Muscle layer of colon (tissue), 2 donors: ENCODE results near the gene ANKFN1.

Experiments
- H3K27ac ChIP-seq: one replicate; pipeline ENCODE4 v1.7.0; 2013; ENCODE audit warnings: low read depth, mild to moderate bottlenecking, low read length, moderate library complexity
- H3K27me3 ChIP-seq, 2 donors: one replicate each; pipeline ENCODE4 v1.7.0; 2013; ENCODE audit warnings: low read length in 2 of 2, mild to moderate bottlenecking in 2 of 2; ENCODE audit not compliant: insufficient read depth in 2 of 2, control insufficient read depth in 1 of 2
- H3K36me3 ChIP-seq: one replicate; pipeline ENCODE4 v1.7.0; 2013; ENCODE audit warnings: mild to moderate bottlenecking, low read length; ENCODE audit not compliant: insufficient read depth
- H3K4me1 ChIP-seq: one replicate; pipeline ENCODE4 v1.7.0; 2013; ENCODE audit warnings: mild to moderate bottlenecking, low read length; ENCODE audit not compliant: insufficient read depth
- H3K4me3 ChIP-seq, 2 donors: one replicate each; pipeline ENCODE4 v1.7.0; 2013; ENCODE audit warnings: low read length in 2 of 2, low read depth in 1 of 2, mild to moderate bottlenecking in 1 of 2, moderate library complexity in 1 of 2
- H3K9ac ChIP-seq: one replicate; pipeline ENCODE4 v1.7.0; 2013; ENCODE audit warnings: low read length
- H3K9me3 ChIP-seq: one replicate; pipeline ENCODE4 v1.7.0; 2013; ENCODE audit warnings: mild to moderate bottlenecking, low read length
- donor health status: abdominal sarcoma.
- donor health status: Adenocarcinoma of cecum.

ANKFN1 gene

GRCh38 chr17:56457501-56457900 lies 304.2 kb downstream of the ANKFN1 start:
- Histone ChIP-seq H3K27me3 (no peaks in the 10 kb centered on the region), H3K27ac (no peak overlapping the region), H3K9ac (no peak overlapping the region), H3K9me3 (no peaks in the 10 kb centered on the region), H3K36me3 (no peaks in the 10 kb centered on the region), H3K4me1 (no peaks in the 10 kb centered on the region), H3K4me3 (no peak overlapping the region)

DNA sequence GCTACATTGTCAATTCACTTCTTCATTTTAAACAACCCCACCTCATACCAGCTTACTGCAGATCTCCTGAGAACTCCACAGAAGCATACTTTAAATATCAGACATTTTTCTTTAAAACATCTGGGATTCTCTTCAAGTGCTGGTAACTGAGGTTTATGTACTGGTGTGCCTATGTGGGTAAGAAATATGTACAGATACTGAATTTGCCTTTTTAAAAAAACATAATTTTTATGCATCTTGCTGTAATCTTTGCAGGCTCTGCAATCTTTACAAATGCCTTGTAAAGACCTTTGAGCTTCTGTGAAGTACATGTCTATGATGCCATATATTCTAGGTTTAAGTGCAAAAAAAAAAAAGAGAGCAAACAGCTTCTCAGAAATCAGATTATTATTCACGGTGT lies 312.6 kb downstream of the ANKFN1 start:
- Histone ChIP-seq H3K4me3 (no peak overlapping the region), H3K36me3 (no peaks in the 10 kb centered on the region), H3K9ac (no peak overlapping the region), H3K27ac (no peak overlapping the region), H3K27me3 (no peaks in the 10 kb centered on the region), H3K9me3 (no peaks in the 10 kb centered on the region), H3K4me1 (no peaks in the 10 kb centered on the region)

DNA sequence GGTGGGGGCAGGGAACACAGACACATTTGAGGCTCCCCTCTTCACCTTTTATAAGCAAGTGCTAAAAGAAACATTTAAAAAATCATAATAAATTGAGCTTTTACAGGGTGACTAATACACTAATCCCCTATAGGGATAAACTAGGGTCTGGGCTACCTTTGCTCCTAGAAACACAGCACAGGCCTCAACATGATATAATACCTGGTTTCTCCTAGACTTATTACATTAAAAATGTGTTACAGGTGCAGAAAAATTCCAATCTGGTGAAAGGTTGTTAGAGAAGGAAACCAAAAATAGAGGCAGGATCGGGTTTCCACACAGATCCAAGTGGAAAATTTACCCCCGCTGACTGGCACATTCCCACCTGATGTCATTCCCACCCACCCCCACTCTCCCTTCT lies 315.6 kb downstream of the ANKFN1 start:
- Histone ChIP-seq H3K36me3 (no peaks in the 10 kb centered on the region), H3K4me3 (no peak overlapping the region), H3K9me3 (no peaks in the 10 kb centered on the region), H3K27ac (no peak overlapping the region), H3K4me1 (no peaks in the 10 kb centered on the region), H3K9ac (no peak overlapping the region), H3K27me3 (no peaks in the 10 kb centered on the region)

- no peak overlapping the region for H3K4me3 ChIP-seq
Observed at GRCh38 chr17:56471696-56472095, 318.4 kb downstream of the ANKFN1 start.

GRCh38 chr17:56475116-56475515 lies 321.8 kb downstream of the ANKFN1 start:
- Histone ChIP-seq H3K9ac (no peak overlapping the region), H3K4me3 (no peak overlapping the region), H3K27ac (no peak overlapping the region), H3K4me1 (no peaks in the 10 kb centered on the region), H3K9me3 (no peaks in the 10 kb centered on the region), H3K36me3 (no peaks in the 10 kb centered on the region), H3K27me3 (no peaks in the 10 kb centered on the region)

More at GRCh38 chr17:56471696-56472095, 318.4 kb downstream of the ANKFN1 start:
- Histone ChIP-seq H3K27me3 (no peaks in the 10 kb centered on the region), H3K9ac (no peak overlapping the region), H3K4me1 (no peaks in the 10 kb centered on the region), H3K27ac (no peak overlapping the region), H3K9me3 (no peaks in the 10 kb centered on the region), H3K36me3 (no peaks in the 10 kb centered on the region)

- Histone ChIP-seq H3K27me3 (no peaks in the 10 kb centered on the region), H3K4me1 (no peaks in the 10 kb centered on the region), H3K9ac (no peak overlapping the region), H3K4me3 (no peak overlapping the region), H3K9me3 (no peaks in the 10 kb centered on the region), H3K27ac (no peak overlapping the region), H3K36me3 (no peaks in the 10 kb centered on the region)
Observed at GRCh38 chr17:56478836-56479447, 325.7 kb downstream of the ANKFN1 start.

DNA sequence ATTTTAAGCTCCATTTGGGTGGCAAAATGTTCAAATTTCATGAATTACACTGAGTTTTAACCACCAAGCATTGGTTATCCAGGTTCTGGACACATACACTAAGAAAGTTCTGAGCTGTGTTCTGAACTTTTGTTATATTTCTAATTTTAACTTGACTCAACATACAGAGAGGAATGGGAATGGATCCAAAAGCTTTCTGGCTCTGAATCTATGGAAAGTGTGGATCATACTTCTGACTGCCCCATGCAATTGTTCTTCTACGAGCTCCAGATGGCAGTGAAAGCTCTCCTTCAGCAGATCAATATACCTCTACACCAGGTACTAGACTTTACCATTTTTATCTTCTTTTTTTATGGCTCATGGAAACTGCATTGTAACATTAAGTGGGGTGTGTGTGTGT lies 327.2 kb downstream of the ANKFN1 start:
- no peaks in the 10 kb centered on the region for H3K36me3 ChIP-seq
- H3K27ac ChIP-seq: no peak overlapping the region
- H3K4me1 ChIP-seq: no peaks in the 10 kb centered on the region
- no peak overlapping the region for H3K9ac ChIP-seq
- H3K27me3 ChIP-seq: no peaks in the 10 kb centered on the region
- no peaks in the 10 kb centered on the region for H3K9me3 ChIP-seq
- no peak overlapping the region for H3K4me3 ChIP-seq

DNA sequence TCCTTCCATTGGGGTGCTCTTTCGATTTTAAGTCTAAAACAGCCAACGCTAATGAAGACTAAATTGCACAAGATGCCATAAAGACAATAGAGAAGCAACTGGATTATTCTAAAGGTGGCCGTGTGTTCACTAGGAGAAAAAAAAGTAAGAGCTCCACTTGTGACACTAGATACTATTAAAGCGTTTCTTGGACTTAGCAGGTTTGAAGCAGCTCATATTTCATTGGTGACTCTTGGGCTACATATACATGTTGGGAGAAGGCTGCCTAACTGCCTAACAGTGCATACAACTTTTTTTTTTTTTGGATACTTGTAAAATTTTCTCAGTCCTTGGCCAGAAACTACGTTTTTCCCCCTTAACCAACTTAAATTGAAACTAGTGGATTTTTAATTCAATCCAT lies 328.4 kb downstream of the ANKFN1 start:
- Histone ChIP-seq H3K9me3 (no peaks in the 10 kb centered on the region), H3K9ac (no peak overlapping the region), H3K36me3 (no peaks in the 10 kb centered on the region), H3K27me3 (no peaks in the 10 kb centered on the region), H3K4me3 (no peak overlapping the region), H3K27ac (no peak overlapping the region), H3K4me1 (no peaks in the 10 kb centered on the region)

DNA sequence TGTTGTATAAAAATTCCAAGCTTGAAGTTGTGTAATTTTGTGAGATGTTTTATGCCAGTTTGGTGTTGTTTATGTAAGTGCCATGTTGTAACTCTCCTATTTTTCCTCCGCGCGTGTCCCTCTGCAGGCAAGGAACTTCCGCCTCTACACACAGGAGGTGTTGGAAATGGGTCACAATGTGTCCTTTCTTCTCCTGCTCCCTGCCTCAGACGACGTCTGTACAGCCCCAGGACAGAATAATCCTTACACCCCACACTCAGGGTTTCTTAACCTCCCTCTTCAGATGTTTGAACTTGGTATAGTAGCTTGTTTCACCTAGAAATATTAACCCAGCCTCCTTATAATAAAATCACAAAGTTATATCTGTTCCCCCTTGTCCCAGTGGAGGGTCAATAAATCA lies 329.0 kb downstream of the ANKFN1 start:
- Histone ChIP-seq H3K4me1 (no peaks in the 10 kb centered on the region), H3K9ac (no peak overlapping the region), H3K27me3 (no peaks in the 10 kb centered on the region), H3K36me3 (no peaks in the 10 kb centered on the region), H3K4me3 (no peak overlapping the region), H3K27ac (no peak overlapping the region), H3K9me3 (no peaks in the 10 kb centered on the region)

DNA sequence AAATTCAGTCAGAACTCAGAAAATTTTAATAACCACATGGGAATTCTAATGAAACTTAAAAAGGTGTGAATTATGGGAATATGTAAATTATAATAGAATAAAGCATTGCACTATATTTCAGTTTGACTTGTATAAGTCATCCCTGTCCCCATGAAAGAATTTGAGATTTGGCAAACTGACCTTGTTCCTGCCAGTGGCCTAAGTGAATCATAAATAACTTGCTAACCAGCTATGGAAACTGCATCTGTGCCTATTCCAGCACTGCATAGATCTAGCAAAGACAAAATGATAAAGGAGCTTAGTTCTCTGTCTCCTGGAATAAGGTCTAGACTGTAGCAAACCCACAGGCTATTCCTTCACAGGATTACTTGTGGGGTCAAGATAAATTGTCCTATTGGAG lies 333.5 kb downstream of the ANKFN1 start:
- Histone ChIP-seq H3K27me3 (no peaks in the 10 kb centered on the region), H3K27ac (no peak overlapping the region), H3K4me3 (no peak overlapping the region), H3K9ac (no peak overlapping the region), H3K9me3 (no peaks in the 10 kb centered on the region), H3K4me1 (no peaks in the 10 kb centered on the region), H3K36me3 (no peaks in the 10 kb centered on the region)

- no peaks in the 10 kb centered on the region for H3K36me3 ChIP-seq
- H3K27me3 ChIP-seq: no peaks in the 10 kb centered on the region
- H3K4me3 ChIP-seq: no peak overlapping the region
- H3K4me1 ChIP-seq: no peaks in the 10 kb centered on the region
- no peaks in the 10 kb centered on the region for H3K9me3 ChIP-seq
- H3K27ac ChIP-seq: no peak overlapping the region
- no peak overlapping the region for H3K9ac ChIP-seq
Observed at GRCh38 chr17:56488800-56489199, 335.5 kb downstream of the ANKFN1 start.

- Histone ChIP-seq H3K9ac (no peak overlapping the region), H3K27me3 (no peaks in the 10 kb centered on the region), H3K9me3 (no peaks in the 10 kb centered on the region), H3K4me3 (no peak overlapping the region), H3K36me3 (no peaks in the 10 kb centered on the region), H3K4me1 (no peaks in the 10 kb centered on the region), H3K27ac (no peak overlapping the region)
Observed at GRCh38 chr17:56489980-56490379, 336.7 kb downstream of the ANKFN1 start.
